Measurements from ENCODE around the gene SIPA1L3. TPM values are rescaled to one million over a fixed set of nuclear protein-coding genes. Genes with fewer than 3 reads are reported as not detected.

Gene SIPA1L3
- total RNA-seq, 1 donor from 2014 or later: 16.5 TPM

DNA sequence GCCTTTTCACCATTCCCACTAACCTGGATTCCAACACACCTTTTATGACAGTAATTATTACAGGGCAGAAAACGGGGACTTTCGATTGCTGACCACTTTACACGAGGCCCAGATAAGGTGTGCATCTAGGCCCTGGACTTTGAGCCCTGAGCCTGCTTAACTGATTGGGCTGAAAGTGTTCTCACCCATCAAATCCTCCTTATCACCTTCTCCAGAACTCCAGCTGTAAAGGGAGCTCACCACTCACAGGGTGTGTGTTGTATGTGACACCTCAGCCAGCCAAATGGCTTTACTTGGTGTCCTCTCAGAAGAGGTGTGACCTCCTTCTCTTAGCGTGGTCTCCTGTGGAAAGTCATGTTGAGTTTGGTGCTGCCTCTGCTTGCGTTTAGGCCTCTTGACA lies 36.5 kb downstream of the SIPA1L3 start:
- intact Hi-C loops (cut with micrococcal nuclease): no loop called here

- intact Hi-C loops (cut with micrococcal nuclease): no loop called here
Observed at GRCh38 chr19:37946132-37946531, 39.1 kb downstream of the SIPA1L3 start.

DNA sequence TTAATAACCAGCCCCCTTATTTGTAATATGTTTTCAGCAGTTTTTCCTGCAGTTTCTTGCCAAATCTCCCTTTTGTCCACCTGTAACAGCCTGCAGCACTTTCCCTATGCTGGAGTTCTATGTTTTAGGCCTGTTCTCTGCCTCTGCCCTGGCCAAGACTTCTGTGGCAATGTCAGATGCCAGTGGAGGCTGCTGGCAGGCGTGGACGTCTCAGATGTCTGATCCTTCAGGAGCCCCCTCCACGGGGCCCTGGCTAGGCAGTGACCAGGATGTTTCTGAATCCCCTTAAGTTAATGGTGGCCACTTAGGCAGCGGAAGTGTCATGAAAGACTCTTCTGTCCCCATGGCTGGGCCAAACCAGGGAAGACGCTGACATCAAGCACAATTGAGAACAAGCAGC lies 40.8 kb downstream of the SIPA1L3 start:
- intact Hi-C loops (cut with micrococcal nuclease): no loop called here

GRCh38 chr19:37948362-37948761 lies 41.4 kb downstream of the SIPA1L3 start:
- intact Hi-C loops (cut with micrococcal nuclease): no loop called here

GRCh38 chr19:37950471-37951175 lies 43.6 kb downstream of the SIPA1L3 start:
- intact Hi-C loops (cut with micrococcal nuclease): no loop called here

- intact Hi-C loops (cut with micrococcal nuclease): no loop called here
Observed at GRCh38 chr19:37951816-37952210, 44.8 kb downstream of the SIPA1L3 start.

DNA sequence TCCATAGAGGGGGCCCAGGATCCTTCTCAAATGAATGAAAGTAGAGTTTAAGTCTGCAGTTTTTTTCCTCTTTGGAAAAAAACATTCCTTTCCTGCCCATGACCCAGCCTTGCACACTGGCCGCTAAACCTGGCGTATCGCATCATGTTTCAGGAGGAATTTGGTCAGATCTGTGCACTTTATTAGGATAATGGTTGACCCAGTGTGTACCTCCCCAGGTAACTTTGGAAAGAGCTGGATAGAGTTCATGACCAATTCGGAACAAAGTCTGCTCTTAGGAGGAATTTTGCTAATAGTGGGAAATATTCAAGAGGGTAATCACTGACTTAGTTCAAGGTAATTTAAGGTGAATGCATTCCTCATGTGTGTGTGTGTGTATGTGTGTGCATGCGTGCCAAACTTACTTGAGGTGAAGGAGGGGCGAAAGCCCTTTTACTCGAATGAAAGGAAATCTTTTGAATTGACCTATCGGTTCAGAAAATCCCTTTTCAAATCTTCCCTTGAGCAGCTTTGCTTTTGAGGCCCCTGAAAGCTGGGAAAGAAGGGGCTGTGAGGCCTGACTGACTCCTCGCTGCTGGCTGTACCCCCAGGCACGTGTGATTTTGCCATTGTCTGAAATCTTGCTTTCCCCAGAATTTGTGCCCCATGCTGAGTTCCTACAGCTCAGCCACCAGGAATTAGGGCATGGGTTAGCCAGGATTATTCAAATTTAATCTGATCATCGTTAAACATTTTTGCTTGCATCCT lies 46.3 kb downstream of the SIPA1L3 start:
- intact Hi-C loops (cut with micrococcal nuclease): no loop called here

- intact Hi-C loops (cut with micrococcal nuclease): no loop called here
Observed at GRCh38 chr19:37953918-37954303, 46.9 kb downstream of the SIPA1L3 start.

DNA sequence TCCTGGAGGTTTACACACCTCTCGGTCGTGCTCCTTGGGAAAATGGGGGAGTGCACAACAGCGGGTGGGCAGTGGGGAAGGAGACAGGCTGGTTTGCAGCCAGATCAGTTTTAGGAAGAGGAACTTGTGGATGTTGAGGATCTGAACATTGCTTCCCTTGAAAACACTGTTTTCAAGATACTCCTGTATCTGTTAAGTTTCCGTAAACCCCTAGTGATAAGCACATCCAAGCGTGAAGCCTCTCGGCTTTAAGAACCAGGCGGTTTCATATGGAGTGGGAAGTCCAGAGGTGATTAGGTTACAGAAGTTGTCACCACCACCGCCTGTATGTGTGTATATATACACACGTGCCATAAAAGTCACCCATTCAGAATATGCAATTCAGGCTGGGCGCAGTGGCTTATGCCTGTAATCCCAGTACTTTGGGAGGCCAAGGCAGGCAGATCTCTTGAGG lies 47.4 kb downstream of the SIPA1L3 start:
- intact Hi-C loops (cut with micrococcal nuclease): no loop called here

- intact Hi-C loops (cut with micrococcal nuclease): no loop called here
Observed at GRCh38 chr19:37955986-37956385, 49.0 kb downstream of the SIPA1L3 start.

GRCh38 chr19:37957176-37957575 lies 50.2 kb downstream of the SIPA1L3 start:
- intact Hi-C loops (cut with micrococcal nuclease): no loop called here

- intact Hi-C loops (cut with micrococcal nuclease): no loop called here
Observed at GRCh38 chr19:37959665-37960114, 52.7 kb downstream of the SIPA1L3 start.

- intact Hi-C loops (cut with micrococcal nuclease): no loop called here
Observed at GRCh38 chr19:37961198-37961597, 54.2 kb downstream of the SIPA1L3 start.

- intact Hi-C loops (cut with micrococcal nuclease): no loop called here
Observed at GRCh38 chr19:37963190-37963936, 56.4 kb downstream of the SIPA1L3 start.

GRCh38 chr19:37964109-37964508 lies 57.1 kb downstream of the SIPA1L3 start:
- intact Hi-C loops (cut with micrococcal nuclease): no loop called here

DNA sequence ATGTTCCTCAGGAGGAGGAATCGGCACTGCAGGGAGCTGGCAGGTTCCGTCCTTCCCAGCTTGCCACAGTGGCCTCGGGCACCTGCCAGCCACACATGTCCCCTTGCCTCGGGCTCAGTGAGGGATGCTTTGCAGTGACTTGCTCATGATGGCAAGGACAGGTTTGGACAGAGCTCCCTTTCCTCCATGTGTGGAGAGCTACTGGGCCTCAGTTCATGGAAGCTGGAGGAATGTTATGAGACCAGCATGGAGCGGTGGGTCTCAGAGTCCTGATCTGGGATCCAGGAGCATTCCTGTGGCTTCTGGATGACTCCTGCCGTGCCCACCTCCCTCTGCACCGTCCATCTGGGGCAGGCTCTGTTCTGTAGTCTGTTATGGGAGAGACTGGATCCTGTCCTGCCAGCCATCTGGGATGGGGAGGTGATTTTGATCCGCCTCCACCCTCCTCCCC lies 59.2 kb downstream of the SIPA1L3 start:
- intact Hi-C loops (cut with micrococcal nuclease): no loop called here

DNA sequence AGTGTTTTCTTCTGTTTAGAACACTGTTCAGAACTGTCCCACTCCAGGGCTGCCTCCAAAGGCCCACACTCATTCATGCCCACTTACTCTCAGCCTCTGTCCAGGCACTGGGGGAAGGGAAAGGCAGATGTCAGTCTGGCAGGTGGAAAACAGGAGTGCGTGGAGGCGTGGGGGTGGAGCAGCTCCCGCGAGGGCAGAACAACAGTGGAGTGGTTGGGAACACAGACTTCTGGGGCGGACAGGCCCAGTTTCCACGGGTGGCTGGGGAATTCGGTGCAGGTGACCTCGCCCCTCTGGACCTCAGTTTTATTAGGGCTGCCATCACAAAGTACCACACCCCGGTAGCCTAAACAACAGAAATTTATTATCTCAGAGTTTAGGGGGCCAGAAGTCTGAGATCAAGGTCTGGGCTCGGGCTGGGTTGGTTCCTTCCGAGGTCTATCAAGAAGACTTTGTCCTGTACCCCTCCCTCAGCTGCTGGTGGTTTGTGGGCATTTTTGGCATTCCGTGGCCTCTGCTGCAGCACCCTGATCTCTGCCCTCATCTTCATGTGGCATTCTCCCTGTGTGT lies 59.7 kb downstream of the SIPA1L3 start:
- intact Hi-C loops (cut with micrococcal nuclease): no loop called here

GRCh38 chr19:37969695-37970094 lies 62.7 kb downstream of the SIPA1L3 start:
- intact Hi-C loops (cut with micrococcal nuclease): no loop called here

DNA sequence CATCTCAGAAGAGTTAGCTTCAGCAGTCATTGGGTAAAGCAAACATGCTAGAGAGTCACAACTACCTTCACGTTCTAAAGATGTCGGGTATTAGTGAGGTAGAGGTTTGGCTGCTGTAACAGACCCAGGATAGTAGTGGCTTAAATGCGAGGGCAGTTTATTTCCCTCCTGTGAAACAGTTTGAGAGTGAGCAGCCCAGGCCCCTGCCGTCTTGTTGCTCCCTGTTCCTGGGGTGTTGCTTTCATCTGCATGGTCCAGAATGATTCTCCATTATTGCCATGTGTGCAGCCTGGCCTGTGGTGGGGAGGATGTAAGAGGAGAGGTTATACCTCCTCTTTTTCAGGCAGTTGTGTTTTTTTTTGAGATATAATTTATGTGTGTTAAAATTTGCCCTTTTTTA lies 63.7 kb downstream of the SIPA1L3 start:
- intact Hi-C loops (cut with micrococcal nuclease): no loop called here

GRCh38 chr19:37972803-37973202 lies 65.8 kb downstream of the SIPA1L3 start:
- intact Hi-C loops (cut with micrococcal nuclease): no loop called here

DNA sequence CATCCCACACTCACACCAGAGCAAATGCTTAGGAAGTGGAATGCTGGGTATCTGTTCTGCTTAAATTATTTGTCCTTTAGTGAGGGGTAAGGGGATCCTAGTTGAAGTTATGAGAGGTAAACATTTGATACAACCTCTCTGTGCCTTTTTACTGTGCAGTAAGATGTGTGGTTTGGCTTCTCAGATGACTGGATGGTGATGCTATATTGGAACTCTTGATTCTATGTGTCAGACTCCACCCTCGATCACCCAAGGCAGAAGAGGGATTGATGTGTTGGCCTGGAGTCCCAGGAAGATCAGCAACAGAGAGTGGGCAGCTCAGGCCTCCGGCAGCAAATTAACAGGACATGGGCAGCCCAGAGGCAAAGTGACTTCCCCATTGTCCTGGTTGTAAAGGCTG lies 66.7 kb downstream of the SIPA1L3 start:
- intact Hi-C loops (cut with micrococcal nuclease): no loop called here

DNA sequence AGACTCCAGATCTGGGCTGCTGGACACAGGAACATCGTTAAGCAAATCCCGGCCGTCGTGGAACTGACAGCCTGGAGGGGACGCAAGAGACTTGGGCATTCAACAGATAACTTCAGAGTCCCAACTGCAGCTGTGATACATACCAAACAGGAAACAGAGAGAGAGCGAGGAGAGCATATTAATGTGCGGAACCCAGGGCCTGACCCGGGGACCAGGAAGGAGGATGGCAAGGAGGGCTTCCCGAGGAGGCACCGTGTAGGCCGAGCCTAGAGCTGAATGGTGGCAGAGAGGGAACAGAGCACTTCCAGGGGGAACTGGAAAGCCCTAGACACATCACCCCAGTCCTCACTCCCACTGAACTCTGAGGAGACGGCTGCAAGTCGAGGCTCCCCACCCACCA lies 68.1 kb downstream of the SIPA1L3 start:
- intact Hi-C loops (cut with micrococcal nuclease): no loop called here

Data from T-helper 1 cell treated with Interleukin-12 subunit alpha and Interleukin-12 subunit beta and Interleukin-4 antibody, amounts not matched to agents 30 ng/mL and 1 ng/mL, for 36 hours (primary cell).